ENCODE results near the gene GPRC5B.

DNA sequence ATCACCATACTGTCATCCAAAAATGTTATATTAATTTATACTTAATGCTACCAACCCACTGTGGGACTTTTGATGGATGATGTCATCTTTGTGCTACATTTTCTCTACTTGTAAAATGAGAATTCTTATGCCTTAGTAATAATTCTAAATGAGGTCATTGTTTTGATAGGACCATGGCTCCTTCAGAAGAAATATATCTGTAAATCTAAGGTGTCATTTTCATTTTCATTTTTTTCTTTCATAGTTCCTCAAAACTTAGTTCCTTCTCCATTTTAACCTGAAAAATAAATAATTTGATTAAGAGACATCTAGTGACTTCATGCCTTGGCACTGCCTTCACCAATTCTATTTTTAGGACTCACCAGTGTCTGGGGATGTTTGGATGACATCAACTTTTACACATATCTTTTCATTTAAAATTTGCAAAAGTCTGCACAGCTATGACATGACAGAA lies 48.7 kb downstream of the GPRC5B start:
- TF ChIP-seq, protein P1, sequence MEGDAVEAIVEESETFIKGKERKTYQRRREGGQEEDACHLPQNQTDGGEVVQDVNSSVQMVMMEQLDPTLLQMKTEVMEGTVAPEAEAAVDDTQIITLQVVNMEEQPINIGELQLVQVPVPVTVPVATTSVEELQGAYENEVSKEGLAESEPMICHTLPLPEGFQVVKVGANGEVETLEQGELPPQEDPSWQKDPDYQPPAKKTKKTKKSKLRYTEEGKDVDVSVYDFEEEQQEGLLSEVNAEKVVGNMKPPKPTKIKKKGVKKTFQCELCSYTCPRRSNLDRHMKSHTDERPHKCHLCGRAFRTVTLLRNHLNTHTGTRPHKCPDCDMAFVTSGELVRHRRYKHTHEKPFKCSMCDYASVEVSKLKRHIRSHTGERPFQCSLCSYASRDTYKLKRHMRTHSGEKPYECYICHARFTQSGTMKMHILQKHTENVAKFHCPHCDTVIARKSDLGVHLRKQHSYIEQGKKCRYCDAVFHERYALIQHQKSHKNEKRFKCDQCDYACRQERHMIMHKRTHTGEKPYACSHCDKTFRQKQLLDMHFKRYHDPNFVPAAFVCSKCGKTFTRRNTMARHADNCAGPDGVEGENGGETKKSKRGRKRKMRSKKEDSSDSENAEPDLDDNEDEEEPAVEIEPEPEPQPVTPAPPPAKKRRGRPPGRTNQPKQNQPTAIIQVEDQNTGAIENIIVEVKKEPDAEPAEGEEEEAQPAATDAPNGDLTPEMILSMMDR (IDR thresholded peaks at IDR 0.05), result no peak
- TF ChIP-seq POLR2A (IDR thresholded peaks at IDR 0.05) (no peak), EP300 (IDR thresholded peaks at IDR 0.05) (no peak)
